ENCODE measurements around the gene PHF12. TPM values are rescaled to one million over a fixed set of nuclear protein-coding genes. Genes with fewer than 3 reads are reported as not detected.
A peak's percentile ranks its signal among the peaks of the same experiment; 100 is the strongest.

PHF12 gene
- total and polyA plus RNA-seq, 2 donors: 20.5 to 32.4 TPM

- H3K27me3 ChIP-seq (ENCODE audit: control insufficient read depth in 2 of 2, insufficient read depth in 1 of 2, low read length in 1 of 2): no peaks in the 10 kb centered on the region
- WGBS: 7% methylated on average over 36 of the region's 36 CpGs
- peak overlapping the region; percentile 56 to 68 for H3K4me3 ChIP-seq (ENCODE audit: low read length in 2 of 2)
- no peaks in the 10 kb centered on the region for H3K9me3 ChIP-seq (ENCODE audit: control insufficient read depth in 2 of 2, insufficient read depth in 1 of 2, low read length in 1 of 2)
- peaks cover 22 to 34% of the 10 kb centered on the region in 2 donors for H3K4me1 ChIP-seq (ENCODE audit: control insufficient read depth in 2 of 2, insufficient read depth in 2 of 2, low read length in 2 of 2)
- peaks cover 0 to 2% of the 10 kb centered on the region in 2 donors for H3K36me3 ChIP-seq (ENCODE audit: control insufficient read depth in 2 of 2, insufficient read depth in 2 of 2, low read length in 1 of 2)
- peak overlapping the region; percentile 99 to 100 for H3K27ac ChIP-seq (ENCODE audit: low read depth in 1 of 2, low read length in 1 of 2)
- DNase-seq (ENCODE audit: low read depth in 6 of 9, low spot score in 9 of 9): peak; percentile 97 to 100 (median 99)
Measured at GRCh38 chr17:28951991-28952975, 965 bp upstream of the PHF12 start.

GRCh38 chr17:28950752-28951427, 428 bp downstream of the PHF12 start:
- under 1% methylated on average over 51 of the region's 51 CpGs for WGBS
- Histone ChIP-seq H3K27me3 (ENCODE audit: control insufficient read depth in 2 of 2, insufficient read depth in 1 of 2, low read length in 1 of 2) (no peaks in the 10 kb centered on the region), H3K9me3 (ENCODE audit: control insufficient read depth in 2 of 2, insufficient read depth in 1 of 2, low read length in 1 of 2) (no peaks in the 10 kb centered on the region), H3K4me1 (ENCODE audit: control insufficient read depth in 2 of 2, insufficient read depth in 2 of 2, low read length in 2 of 2) (peaks cover 22 to 45% of the 10 kb centered on the region in 2 donors), H3K27ac (ENCODE audit: low read depth in 1 of 2, low read length in 1 of 2) (peak overlapping the region; percentile 89 to 92), H3K36me3 (ENCODE audit: control insufficient read depth in 2 of 2, insufficient read depth in 2 of 2, low read length in 1 of 2) (peaks cover under 1 to 12% of the 10 kb centered on the region in 2 donors), H3K4me3 (ENCODE audit: low read length in 2 of 2) (peak overlapping the region; percentile 72 to 89)
- no peak for DNase-seq (ENCODE audit: low read depth in 6 of 9, low spot score in 9 of 9)

- under 1% methylated on average over 43 of the region's 43 CpGs for WGBS
- Histone ChIP-seq H3K4me1 (ENCODE audit: control insufficient read depth in 2 of 2, insufficient read depth in 2 of 2, low read length in 2 of 2) (peaks cover 22 to 49% of the 10 kb centered on the region in 2 donors), H3K27me3 (ENCODE audit: control insufficient read depth in 2 of 2, insufficient read depth in 1 of 2, low read length in 1 of 2) (no peaks in the 10 kb centered on the region), H3K27ac (ENCODE audit: low read depth in 1 of 2, low read length in 1 of 2) (peak overlapping the region; percentile 89 to 92), H3K4me3 (ENCODE audit: low read length in 2 of 2) (peak overlapping the region; percentile 72 to 89), H3K36me3 (ENCODE audit: control insufficient read depth in 2 of 2, insufficient read depth in 2 of 2, low read length in 1 of 2) (peaks cover 5 to 14% of the 10 kb centered on the region in 2 donors), H3K9me3 (ENCODE audit: control insufficient read depth in 2 of 2, insufficient read depth in 1 of 2, low read length in 1 of 2) (no peaks in the 10 kb centered on the region)
- peak in 7 of 9 donors; percentile 31 to 72 (median 50) for DNase-seq (ENCODE audit: low read depth in 6 of 9, low spot score in 9 of 9)
Measured at GRCh38 chr17:28950017-28950751, 1.1 kb downstream of the PHF12 start.

- under 1% methylated on average over 61 of the region's 61 CpGs for WGBS
- peak overlapping the region; percentile 72 to 89 for H3K4me3 ChIP-seq (ENCODE audit: low read length in 2 of 2)
- no peaks in the 10 kb centered on the region for H3K27me3 ChIP-seq (ENCODE audit: control insufficient read depth in 2 of 2, insufficient read depth in 1 of 2, low read length in 1 of 2)
- H3K4me1 ChIP-seq (ENCODE audit: control insufficient read depth in 2 of 2, insufficient read depth in 2 of 2, low read length in 2 of 2): peaks cover 22 to 50% of the 10 kb centered on the region in 2 donors
- peak overlapping the region; percentile 89 to 92 for H3K27ac ChIP-seq (ENCODE audit: low read depth in 1 of 2, low read length in 1 of 2)
- H3K9me3 ChIP-seq (ENCODE audit: control insufficient read depth in 2 of 2, insufficient read depth in 1 of 2, low read length in 1 of 2): no peaks in the 10 kb centered on the region
- peaks cover 9 to 21% of the 10 kb centered on the region in 2 donors for H3K36me3 ChIP-seq (ENCODE audit: control insufficient read depth in 2 of 2, insufficient read depth in 2 of 2, low read length in 1 of 2)
- peak in 6 of 9 donors; percentile 29 to 70 (median 45) for DNase-seq (ENCODE audit: low read depth in 6 of 9, low spot score in 9 of 9)
Measured at GRCh38 chr17:28949185-28950016, 1.9 kb downstream of the PHF12 start.

GRCh38 chr17:28948873-28949184, 2.5 kb downstream of the PHF12 start:
- DNase-seq (ENCODE audit: low read depth in 6 of 9, low spot score in 9 of 9): no peak
- Histone ChIP-seq H3K9me3 (ENCODE audit: control insufficient read depth in 2 of 2, insufficient read depth in 1 of 2, low read length in 1 of 2) (no peaks in the 10 kb centered on the region), H3K4me3 (ENCODE audit: low read length in 2 of 2) (peak overlapping the region; percentile 72 to 89), H3K27me3 (ENCODE audit: control insufficient read depth in 2 of 2, insufficient read depth in 1 of 2, low read length in 1 of 2) (no peaks in the 10 kb centered on the region), H3K4me1 (ENCODE audit: control insufficient read depth in 2 of 2, insufficient read depth in 2 of 2, low read length in 2 of 2) (peaks cover 22 to 50% of the 10 kb centered on the region in 2 donors), H3K27ac (ENCODE audit: low read depth in 1 of 2, low read length in 1 of 2) (peak overlapping the region; percentile 89 to 92), H3K36me3 (ENCODE audit: control insufficient read depth in 2 of 2, insufficient read depth in 2 of 2, low read length in 1 of 2) (peaks cover 9 to 26% of the 10 kb centered on the region in 2 donors)
- WGBS: 1% methylated on average over 15 of the region's 15 CpGs

- Histone ChIP-seq H3K9me3 (ENCODE audit: control insufficient read depth in 2 of 2, insufficient read depth in 1 of 2, low read length in 1 of 2) (no peaks in the 10 kb centered on the region), H3K4me3 (ENCODE audit: low read length in 2 of 2) (peak overlapping the region; percentile 72 to 89), H3K36me3 (ENCODE audit: control insufficient read depth in 2 of 2, insufficient read depth in 2 of 2, low read length in 1 of 2) (peaks cover 9 to 29% of the 10 kb centered on the region in 2 donors), H3K27ac (ENCODE audit: low read depth in 1 of 2, low read length in 1 of 2) (peak overlapping the region in 1 of 2 donors; percentile 89), H3K27me3 (ENCODE audit: control insufficient read depth in 2 of 2, insufficient read depth in 1 of 2, low read length in 1 of 2) (no peaks in the 10 kb centered on the region), H3K4me1 (ENCODE audit: control insufficient read depth in 2 of 2, insufficient read depth in 2 of 2, low read length in 2 of 2) (peaks cover 21 to 48% of the 10 kb centered on the region in 2 donors)
- DNase-seq (ENCODE audit: low read depth in 6 of 9, low spot score in 9 of 9): no peak
- 25% methylated on average over 4 of the region's 4 CpGs for WGBS
Measured at GRCh38 chr17:28948342-28948741, 3.0 kb downstream of the PHF12 start.

GRCh38 chr17:28947639-28948038, 3.7 kb downstream of the PHF12 start:
- no peak for DNase-seq (ENCODE audit: low read depth in 6 of 9, low spot score in 9 of 9)
- H3K27ac ChIP-seq (ENCODE audit: low read depth in 1 of 2, low read length in 1 of 2): peak overlapping the region in 1 of 2 donors; percentile 2
- H3K4me3 ChIP-seq (ENCODE audit: low read length in 2 of 2): no peak overlapping the region
- no peaks in the 10 kb centered on the region for H3K27me3 ChIP-seq (ENCODE audit: control insufficient read depth in 2 of 2, insufficient read depth in 1 of 2, low read length in 1 of 2)
- peaks cover 9 to 33% of the 10 kb centered on the region in 2 donors for H3K36me3 ChIP-seq (ENCODE audit: control insufficient read depth in 2 of 2, insufficient read depth in 2 of 2, low read length in 1 of 2)
- peaks cover 15 to 41% of the 10 kb centered on the region in 2 donors for H3K4me1 ChIP-seq (ENCODE audit: control insufficient read depth in 2 of 2, insufficient read depth in 2 of 2, low read length in 2 of 2)
- WGBS: 25% methylated on average over 3 of the region's 3 CpGs
- H3K9me3 ChIP-seq (ENCODE audit: control insufficient read depth in 2 of 2, insufficient read depth in 1 of 2, low read length in 1 of 2): no peaks in the 10 kb centered on the region

- H3K4me1 ChIP-seq (ENCODE audit: control insufficient read depth in 2 of 2, insufficient read depth in 2 of 2, low read length in 2 of 2): peaks cover 15 to 37% of the 10 kb centered on the region in 2 donors
- WGBS: 61% methylated on average over 4 of the region's 4 CpGs
- no peaks in the 10 kb centered on the region for H3K9me3 ChIP-seq (ENCODE audit: control insufficient read depth in 2 of 2, insufficient read depth in 1 of 2, low read length in 1 of 2)
- peaks cover 9 to 42% of the 10 kb centered on the region in 2 donors for H3K36me3 ChIP-seq (ENCODE audit: control insufficient read depth in 2 of 2, insufficient read depth in 2 of 2, low read length in 1 of 2)
- DNase-seq (ENCODE audit: low read depth in 6 of 9, low spot score in 9 of 9): no peak
- no peak overlapping the region for H3K27ac ChIP-seq (ENCODE audit: low read depth in 1 of 2, low read length in 1 of 2)
- no peak overlapping the region for H3K4me3 ChIP-seq (ENCODE audit: low read length in 2 of 2)
- no peaks in the 10 kb centered on the region for H3K27me3 ChIP-seq (ENCODE audit: control insufficient read depth in 2 of 2, insufficient read depth in 1 of 2, low read length in 1 of 2)
Measured at GRCh38 chr17:28946239-28946638, 5.1 kb downstream of the PHF12 start.
